HG02840 (cell line): ENCODE results near the gene FBXO44.

Experiments
- ATAC-seq: cut with Tn5 transposase; IDR thresholded peaks from one replicate; pipeline ENCODE4 v1.9.1; 2021; ENCODE audit warnings: mild to moderate bottlenecking, moderate library complexity, moderate number of reproducible peaks; ENCODE audit not compliant: unreplicated experiment, low FRiP score

Gene FBXO44

GRCh38 chr1:11704691-11705475, 50.2 kb downstream of the FBXO44 start:
- ATAC-seq: no peak

- ATAC-seq: no peak
These were observed 50.9 kb downstream of the FBXO44 start for GRCh38 chr1:11705596-11705995.

- ATAC-seq: no peak
These were observed 51.6 kb downstream of the FBXO44 start for GRCh38 chr1:11706292-11706691.

GRCh38 chr1:11707621-11708276, 53.1 kb downstream of the FBXO44 start:
- ATAC-seq: no peak

- ATAC-seq: no peak
These were observed 54.1 kb downstream of the FBXO44 start for GRCh38 chr1:11708554-11709350.

GRCh38 chr1:11711490-11711889, 56.8 kb downstream of the FBXO44 start:
- no peak for ATAC-seq

GRCh38 chr1:11712285-11712684, 57.6 kb downstream of the FBXO44 start:
- no peak for ATAC-seq
